ENCODE measurements around the gene MAP3K14. TPM values are rescaled to one million over a fixed set of nuclear protein-coding genes. Genes with fewer than 3 reads are reported as not detected.

The MAP3K14 gene
- total and polyA plus RNA-seq, 2 donors (not counting 1 experiment from before 2014, with no cell fraction given), result 3.6 to 5.2 TPM

GRCh38 chr17:45244725-45245656 lies 71.8 kb downstream of the MAP3K14 start:
- TF ChIP-seq CTCF (conservative IDR thresholded peaks at IDR 0.05 in 1 of 2, IDR thresholded peaks at IDR 0.05 in 1 of 2; ENCODE audit: low read depth in 1 of 2, low read length in 2 of 2), result no peak
- no peak for TF ChIP-seq EZH2 (IDR thresholded peaks at IDR 0.05; ENCODE audit: low read length, missing control alignments)
- Histone ChIP-seq H3K27ac (ENCODE audit: insufficient read depth, low read length) (no peak overlapping the region), H2AFZ (ENCODE audit: low read length) (no peak overlapping the region), H3K27me3 (ENCODE audit: control insufficient read depth, insufficient read depth, low read length) (peaks cover 8% of the 10 kb centered on the region), H3K79me2 (ENCODE audit: control insufficient read depth, insufficient read depth, low read length) (no peaks in the 10 kb centered on the region), H3K9me3 (ENCODE audit: control insufficient read depth, insufficient read depth, low read depth, low read length) (no peaks in the 10 kb centered on the region), H3K9ac (ENCODE audit: insufficient read depth, low read length) (no peak overlapping the region), H4K20me1 (ENCODE audit: control insufficient read depth, extremely low read depth, insufficient read depth, low read length) (no peaks in the 10 kb centered on the region), H3K4me3 (replicated peaks in 1 of 4; ENCODE audit: control extremely low read depth in 1 of 4, insufficient read depth in 1 of 4, low read depth in 3 of 4, low read length in 4 of 4) (no peak overlapping the region), H3K36me3 (ENCODE audit: control insufficient read depth, insufficient read depth, low read length) (no peaks in the 10 kb centered on the region), H3K4me1 (ENCODE audit: control insufficient read depth, extremely low read depth, insufficient read depth, low read length) (no peaks in the 10 kb centered on the region), H3K4me2 (ENCODE audit: extremely low read depth, insufficient read depth, low read length) (no peak overlapping the region)
- no peak for DNase-seq (ENCODE audit: low read depth in 2 of 2)

- Histone ChIP-seq H3K27me3 (ENCODE audit: control insufficient read depth, insufficient read depth, low read length) (peaks cover 15% of the 10 kb centered on the region), H3K79me2 (ENCODE audit: control insufficient read depth, insufficient read depth, low read length) (no peaks in the 10 kb centered on the region), H3K27ac (ENCODE audit: insufficient read depth, low read length) (no peak overlapping the region), H3K36me3 (ENCODE audit: control insufficient read depth, insufficient read depth, low read length) (no peaks in the 10 kb centered on the region), H3K4me1 (ENCODE audit: control insufficient read depth, extremely low read depth, insufficient read depth, low read length) (no peaks in the 10 kb centered on the region), H2AFZ (ENCODE audit: low read length) (no peak overlapping the region), H4K20me1 (ENCODE audit: control insufficient read depth, extremely low read depth, insufficient read depth, low read length) (no peaks in the 10 kb centered on the region), H3K4me2 (ENCODE audit: extremely low read depth, insufficient read depth, low read length) (no peak overlapping the region), H3K4me3 (replicated peaks in 1 of 4; ENCODE audit: control extremely low read depth in 1 of 4, insufficient read depth in 1 of 4, low read depth in 3 of 4, low read length in 4 of 4) (no peak overlapping the region), H3K9ac (ENCODE audit: insufficient read depth, low read length) (no peak overlapping the region), H3K9me3 (ENCODE audit: control insufficient read depth, insufficient read depth, low read depth, low read length) (no peaks in the 10 kb centered on the region)
- TF ChIP-seq EZH2 (IDR thresholded peaks at IDR 0.05; ENCODE audit: low read length, missing control alignments), result no peak
- TF ChIP-seq CTCF (conservative IDR thresholded peaks at IDR 0.05 in 1 of 2, IDR thresholded peaks at IDR 0.05 in 1 of 2; ENCODE audit: low read depth in 1 of 2, low read length in 2 of 2), result no peak
- DNase-seq (ENCODE audit: low read depth in 2 of 2), result no peak
Observed at GRCh38 chr17:45243750-45244149, 73.1 kb downstream of the MAP3K14 start.

- no peak for TF ChIP-seq CTCF (conservative IDR thresholded peaks at IDR 0.05 in 1 of 2, IDR thresholded peaks at IDR 0.05 in 1 of 2; ENCODE audit: low read depth in 1 of 2, low read length in 2 of 2)
- no peak for TF ChIP-seq EZH2 (IDR thresholded peaks at IDR 0.05; ENCODE audit: low read length, missing control alignments)
- Histone ChIP-seq H3K4me2 (ENCODE audit: extremely low read depth, insufficient read depth, low read length) (no peak overlapping the region), H3K27ac (ENCODE audit: insufficient read depth, low read length) (no peak overlapping the region)
Observed at GRCh38 chr17:45242029-45242414, 74.8 kb downstream of the MAP3K14 start.

More at GRCh38 chr17:45242029-45242414, 74.8 kb downstream of the MAP3K14 start:
- H3K27me3 ChIP-seq (ENCODE audit: control insufficient read depth, insufficient read depth, low read length), result peaks cover 21% of the 10 kb centered on the region
- no peak overlapping the region for H3K4me3 ChIP-seq (replicated peaks in 1 of 4; ENCODE audit: control extremely low read depth in 1 of 4, insufficient read depth in 1 of 4, low read depth in 3 of 4, low read length in 4 of 4)
- H2AFZ ChIP-seq (ENCODE audit: low read length), result no peak overlapping the region
- no peak for DNase-seq (ENCODE audit: low read depth in 2 of 2)
- H4K20me1 ChIP-seq (ENCODE audit: control insufficient read depth, extremely low read depth, insufficient read depth, low read length), result no peaks in the 10 kb centered on the region
- no peaks in the 10 kb centered on the region for H3K36me3 ChIP-seq (ENCODE audit: control insufficient read depth, insufficient read depth, low read length)
- no peaks in the 10 kb centered on the region for H3K9me3 ChIP-seq (ENCODE audit: control insufficient read depth, insufficient read depth, low read depth, low read length)
- H3K4me1 ChIP-seq (ENCODE audit: control insufficient read depth, extremely low read depth, insufficient read depth, low read length), result no peaks in the 10 kb centered on the region
- no peak overlapping the region for H3K9ac ChIP-seq (ENCODE audit: insufficient read depth, low read length)
- H3K79me2 ChIP-seq (ENCODE audit: control insufficient read depth, insufficient read depth, low read length), result no peaks in the 10 kb centered on the region
